Calu3 (cell line): ENCODE results near the gene CDKN2B-AS1. TPM values are rescaled to one million over a fixed set of nuclear protein-coding genes. Genes with fewer than 3 reads are reported as not detected.

ENCODE experiments used
- BruUV-seq: library from RNA; stranded (reverse); fragments of 400-500 nt; replicated peaks from 2 replicates; lab custom pipeline; 2021; lab: Mats Ljungman, UMichigan
- CTCF ChIA-PET: fragments of 300-600 bp; sonication (Branson Sonifier 250); formaldehyde crosslinking; loops from one replicate; lab custom pipeline; 2022; ENCODE audit warnings: antibody characterized with exemption; lab: Charles Lee
- DNase-seq: peaks from one replicate; pipeline ENCODE4 v3.0.0; 2022
- H3K27ac Mint-ChIP-seq: one replicate; pipeline ENCODE4 v1.8.0; 2022; ENCODE audit warnings: mixed read lengths; ENCODE audit not compliant: unreplicated experiment
- H3K27me3 Mint-ChIP-seq: one replicate; pipeline ENCODE4 v1.8.0; 2022; ENCODE audit warnings: mixed read lengths; ENCODE audit not compliant: unreplicated experiment
- H3K36me3 Mint-ChIP-seq: one replicate; pipeline ENCODE4 v1.8.0; 2022; ENCODE audit warnings: mild to moderate bottlenecking, moderate library complexity, mixed read lengths; ENCODE audit not compliant: insufficient read depth, unreplicated experiment
- H3K4me1 Mint-ChIP-seq: one replicate; pipeline ENCODE4 v1.8.0; 2022; ENCODE audit warnings: mild to moderate bottlenecking, low read depth, mixed read lengths; ENCODE audit not compliant: unreplicated experiment
- H3K4me3 Mint-ChIP-seq: one replicate; pipeline ENCODE4 v1.8.0; 2022; ENCODE audit warnings: mild to moderate bottlenecking, low read depth, moderate library complexity, mixed read lengths; ENCODE audit not compliant: unreplicated experiment
- H3K9me3 Mint-ChIP-seq: one replicate; pipeline ENCODE4 v1.8.0; 2022; ENCODE audit warnings: low read depth, mixed read lengths; ENCODE audit not compliant: unreplicated experiment
- CTCF ChIP-seq: fragments of 200-600 bp; IDR thresholded peaks from one replicate; pipeline ENCODE4 v1.8.0; 2022; ENCODE audit warnings: antibody characterized with exemption; ENCODE audit not compliant: unreplicated experiment
- intact Hi-C: fragments of 100-400 bp; cut with micrococcal nuclease; formaldehyde crosslinking; loops from one replicate; pipeline ENCODE4 v1.10.0; 2022; ENCODE audit not compliant: unreplicated experiment
- total RNA-seq: library from RNA; stranded (reverse); gene quantifications from 2 replicates; pipeline ENCODE4 v1.2.3, GENCODE V29; 2022

The CDKN2B-AS1 gene
- total RNA-seq, 1 experiment from 2014 or later: 8.9 TPM

DNA sequence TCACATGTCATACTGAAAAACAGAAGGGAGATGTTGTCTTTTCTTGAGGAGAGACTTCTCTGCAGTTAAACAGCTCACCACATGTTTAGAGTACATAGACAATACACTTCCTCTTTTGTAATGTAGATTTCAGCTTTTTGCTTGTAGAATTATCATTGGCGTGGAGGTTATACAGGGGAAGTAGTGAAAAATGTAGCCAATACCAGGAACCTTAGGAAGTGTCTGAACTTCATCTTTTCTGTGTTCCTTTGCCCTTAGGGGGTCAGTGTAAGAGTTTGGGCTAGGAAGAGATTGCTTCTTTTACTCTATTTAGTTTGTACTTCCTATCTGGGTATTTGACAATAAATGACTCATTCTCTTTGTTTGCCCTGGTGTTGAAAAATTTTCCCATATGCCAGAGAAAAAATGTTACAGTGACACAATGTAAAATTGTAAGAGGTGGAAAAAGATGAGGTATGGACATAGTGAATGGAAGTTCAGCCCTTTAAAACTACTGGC is 35.6 kb downstream of the CDKN2B-AS1 start:
- TF ChIP-seq CTCF: no peak
- DNase-seq: no peak
- Mint-ChIP-seq H3K4me3 (no peak overlapping the region), H3K4me1 (no peaks in the 10 kb centered on the region), H3K9me3 (no peaks in the 10 kb centered on the region), H3K36me3 (peaks cover 6% of the 10 kb centered on the region), H3K27me3 (no peaks in the 10 kb centered on the region), H3K27ac (peak overlapping the region; percentile 60)
- BruUV-seq: no TSS peak
- CTCF ChIA-PET: interaction anchor here (0.6 to 0.8 kb wide), 2 partner anchors 12 to 21 kb away, joined by 3 read pairs; partner anchors contain the start of gene CDKN2B
- intact Hi-C loops: no loop called here

DNA sequence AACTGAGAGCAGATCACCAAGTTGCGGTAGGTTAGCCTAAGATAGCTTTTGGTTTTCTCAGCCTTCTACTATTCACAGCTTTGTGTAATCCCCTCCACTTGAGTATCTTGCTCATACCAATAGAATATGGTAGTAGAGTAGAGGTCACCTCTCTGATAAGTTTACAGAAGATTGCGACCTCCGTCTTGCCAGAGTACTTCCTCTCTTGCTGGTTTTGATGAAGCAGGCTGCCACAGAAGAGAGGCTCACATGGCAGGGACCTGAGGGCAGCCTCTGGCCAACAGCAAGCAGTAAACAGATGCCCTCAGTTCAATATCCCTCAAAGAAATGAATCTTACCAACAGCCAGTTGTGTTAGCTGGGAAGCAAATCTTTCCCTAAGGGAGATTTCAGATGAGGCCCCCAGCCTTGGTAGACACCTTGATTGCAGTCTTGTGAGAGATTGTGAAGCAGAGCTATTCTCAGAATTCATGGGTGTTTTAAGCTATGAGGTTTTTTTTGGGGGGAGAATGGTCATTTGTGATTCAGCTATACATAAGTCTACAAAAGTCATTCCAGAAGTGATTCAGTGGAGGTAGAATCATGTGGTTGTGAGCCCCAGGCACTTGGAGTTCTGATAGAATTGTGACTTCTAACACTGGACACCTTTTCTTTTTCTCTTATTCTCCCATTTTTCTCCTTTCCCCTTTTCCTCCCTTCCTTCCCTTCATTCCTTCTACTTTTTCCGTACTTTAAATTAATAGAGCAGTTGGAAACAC is 37.2 kb downstream of the CDKN2B-AS1 start:
- H3K36me3 Mint-ChIP-seq: peaks cover 6% of the 10 kb centered on the region
- no peak overlapping the region for H3K4me3 Mint-ChIP-seq
- H3K27ac Mint-ChIP-seq: no peak overlapping the region
- TF ChIP-seq CTCF: no peak
- H3K9me3 Mint-ChIP-seq: no peaks in the 10 kb centered on the region
- CTCF ChIA-PET: no interaction called here
- H3K4me1 Mint-ChIP-seq: peaks cover 3% of the 10 kb centered on the region
- DNase-seq: no peak
- BruUV-seq: no TSS peak
- no peaks in the 10 kb centered on the region for H3K27me3 Mint-ChIP-seq
- intact Hi-C loops: no loop called here

DNA sequence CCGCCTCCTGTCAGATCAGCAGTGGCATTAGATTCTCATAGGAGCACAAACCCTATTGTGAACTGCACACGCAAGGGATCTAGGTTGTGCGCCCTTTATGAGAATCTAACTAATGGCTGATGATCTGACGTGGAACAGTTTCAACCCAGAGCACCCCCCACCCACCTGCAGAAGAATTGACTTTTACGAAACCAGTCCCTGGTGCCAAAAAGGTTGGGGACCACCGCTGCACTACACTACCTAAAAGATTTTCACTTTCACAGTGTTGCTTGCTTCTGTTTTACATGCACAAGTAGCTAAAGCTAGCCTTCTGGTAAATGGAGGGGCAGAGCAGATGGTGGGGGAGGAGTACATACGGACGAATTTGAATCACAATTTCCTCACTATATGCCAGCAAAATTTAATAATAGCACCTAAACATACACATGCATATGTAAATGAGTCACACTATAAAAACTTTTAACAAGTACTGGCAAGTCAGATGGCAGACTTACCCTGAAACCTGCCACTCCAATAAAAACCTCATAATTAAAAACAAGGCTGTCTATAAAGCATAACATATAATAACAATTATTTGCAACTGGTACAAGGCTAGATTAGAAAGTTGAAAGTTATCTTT is 38.5 kb downstream of the CDKN2B-AS1 start:
- no peak overlapping the region for H3K4me3 Mint-ChIP-seq
- no peak for DNase-seq
- H3K4me1 Mint-ChIP-seq: peaks cover 12% of the 10 kb centered on the region
- CTCF ChIA-PET: no interaction called here
- no TSS peak for BruUV-seq
- H3K36me3 Mint-ChIP-seq: peaks cover 6% of the 10 kb centered on the region
- H3K27me3 Mint-ChIP-seq: no peaks in the 10 kb centered on the region
- H3K9me3 Mint-ChIP-seq: no peaks in the 10 kb centered on the region
- TF ChIP-seq CTCF: no peak
- no peak overlapping the region for H3K27ac Mint-ChIP-seq
- intact Hi-C loops: no loop called here

DNA sequence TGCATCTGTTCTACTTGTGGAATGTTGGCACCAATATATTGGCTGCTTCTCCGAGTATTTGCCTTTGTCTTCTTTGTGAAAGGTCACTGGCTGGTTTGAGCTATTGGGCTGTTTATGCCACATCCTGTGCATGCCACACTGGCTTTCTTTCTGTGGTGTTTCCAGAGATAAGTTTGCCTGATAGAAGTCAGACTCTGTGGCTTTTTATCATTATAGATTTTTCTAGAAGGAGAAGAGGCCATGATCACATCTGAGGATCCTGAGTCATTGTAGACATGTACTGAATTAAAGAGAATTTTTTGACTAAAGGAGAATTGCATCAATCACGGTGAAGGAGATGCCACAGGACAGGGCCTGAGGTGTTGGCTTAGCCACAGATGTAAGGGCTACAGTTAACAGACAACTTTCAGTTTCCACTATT is 41.0 kb downstream of the CDKN2B-AS1 start:
- no peaks in the 10 kb centered on the region for H3K36me3 Mint-ChIP-seq
- H3K4me3 Mint-ChIP-seq: no peak overlapping the region
- no TSS peak for BruUV-seq
- H3K27ac Mint-ChIP-seq: no peak overlapping the region
- CTCF ChIA-PET: no interaction called here
- no peaks in the 10 kb centered on the region for H3K27me3 Mint-ChIP-seq
- intact Hi-C loops: loop anchor here (2.0 to 5.0 kb wide), 2 partner anchors 205 to 223 kb away; no protein-coding TSS in a partner anchor
- peaks cover 17% of the 10 kb centered on the region for H3K4me1 Mint-ChIP-seq
- TF ChIP-seq CTCF: no peak
- DNase-seq: no peak
- H3K9me3 Mint-ChIP-seq: no peaks in the 10 kb centered on the region
